Measurements from ENCODE around the gene NELFA. TPM values are rescaled to one million over a fixed set of nuclear protein-coding genes. Genes with fewer than 3 reads are reported as not detected.

The NELFA gene
- total RNA-seq: 24.8 and 25.6 TPM in 2 replicates

DNA sequence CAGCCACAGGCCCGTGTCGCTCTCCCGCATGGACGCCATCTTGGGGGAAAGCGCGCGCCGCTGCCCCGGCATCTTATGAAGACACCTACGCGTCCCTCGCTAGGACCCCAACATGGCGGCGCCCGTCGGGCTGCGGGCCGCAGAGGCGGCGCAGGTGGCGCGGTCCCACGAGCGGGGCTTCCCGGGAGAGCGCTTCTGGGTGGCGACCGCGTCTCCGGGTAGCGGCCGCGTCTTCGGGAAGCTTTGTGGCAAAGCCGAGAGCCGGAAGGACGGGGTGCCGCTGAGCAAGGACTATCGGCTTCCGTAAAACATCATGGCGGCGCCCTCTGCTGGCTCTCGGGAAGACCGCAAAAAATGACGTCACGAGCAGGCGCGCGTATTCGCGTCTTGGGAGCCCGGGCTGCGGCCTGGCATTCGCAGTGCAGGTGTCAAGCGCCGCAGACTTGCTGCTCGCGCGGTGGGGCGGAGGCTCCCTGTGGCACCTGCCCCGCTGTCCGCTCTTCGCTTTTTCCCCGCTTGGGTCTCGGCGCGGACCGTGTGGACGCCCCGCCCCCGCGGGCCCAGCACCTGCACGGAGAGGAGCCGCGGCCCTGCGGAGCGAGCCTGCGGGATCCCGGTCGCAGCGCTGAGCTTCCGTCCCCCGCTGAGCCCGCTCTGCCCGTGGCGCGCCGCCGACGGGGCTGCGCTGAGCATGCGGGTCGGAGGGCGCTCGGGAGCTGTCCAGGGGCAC, at the start of gene NELFA:
TSS of gene NELFA (minus strand) at position 54 of the 730 bp plus-strand sequence. CDS start at position 39, 15 bp downstream.

Other genes starting within 250 kb of the NELFA start
- 0.88 and 1.4 TPM in 2 replicates for gene FGFR3, start 215.7 kb downstream of the NELFA start, total RNA-seq
- 22.3 and 38.0 TPM in 2 replicates for gene LETM1, start 152.8 kb downstream of the NELFA start, total RNA-seq
- gene NSD2, start 137.6 kb downstream of the NELFA start, total RNA-seq: 27.1 and 47.1 TPM in 2 replicates
- not detected in 2 replicates for gene NAT8L, start 50.4 kb upstream of the NELFA start, total RNA-seq
- gene HAUS3, start 233.1 kb upstream of the NELFA start, total RNA-seq: 9.1 and 27.4 TPM in 2 replicates
- 0.65 and 0.96 TPM in 2 replicates for gene POLN, start 233.1 kb upstream of the NELFA start, total RNA-seq